DOHH2 (cell line): ENCODE results near the gene SLC2A10.

Experiments
- H3F3A ChIP-seq: fragments of 200-600 bp; sonication (generic), shearing (Covaris generic); 2 replicates; pipeline ENCODE4 v1.6.0; 2016; ENCODE audit warnings: antibody characterized with exemption, mild to moderate bottlenecking; ENCODE audit not compliant: control insufficient read depth, insufficient read depth
- H3K27ac ChIP-seq: fragments of 200-600 bp; sonication (generic); 2 replicates; pipeline ENCODE4 v1.5.1; 2014; ENCODE audit warnings: low read depth, mild to moderate bottlenecking, low read length, moderate library complexity
- H3K27me3 ChIP-seq: fragments of 200-600 bp; sonication (generic); 2 replicates; pipeline ENCODE4 v1.6.1; 2014; ENCODE audit warnings: mild to moderate bottlenecking, low read length, mixed read lengths; ENCODE audit not compliant: control insufficient read depth
- H3K36me3 ChIP-seq: fragments of 200-600 bp; sonication (generic); 2 replicates; pipeline ENCODE4 v1.6.1; 2014; ENCODE audit warnings: mild to moderate bottlenecking, low read length, moderate library complexity, mixed read lengths; ENCODE audit not compliant: control insufficient read depth
- H3K4me1 ChIP-seq: fragments of 200-600 bp; sonication (generic); 2 replicates; pipeline ENCODE4 v1.6.1; 2014; ENCODE audit warnings: mild to moderate bottlenecking, low read length, mixed read lengths; ENCODE audit not compliant: control insufficient read depth
- H3K4me2 ChIP-seq: fragments of 200-600 bp; sonication (generic); 2 replicates; pipeline ENCODE4 v1.6.0; 2014; ENCODE audit warnings: mild to moderate bottlenecking, low read length, moderate library complexity
- H3K4me3 ChIP-seq: fragments of 200-600 bp; sonication (generic); 2 replicates; pipeline ENCODE4 v1.5.1; 2014; ENCODE audit warnings: mild to moderate bottlenecking, low read length, mixed read lengths
- H3K79me2 ChIP-seq: fragments of 200-600 bp; sonication (generic); 2 replicates; pipeline ENCODE4 v1.6.1; 2014; ENCODE audit warnings: mild to moderate bottlenecking, low read length, mixed read lengths; ENCODE audit not compliant: control insufficient read depth
- H3K9me2 ChIP-seq: fragments of 200-600 bp; sonication (generic); replicated peaks from 2 replicates; pipeline ENCODE4 v1.6.1; 2014; ENCODE audit warnings: mild to moderate bottlenecking, low read length, mixed read lengths; ENCODE audit not compliant: control insufficient read depth
- H3K9me3 ChIP-seq: fragments of 200-600 bp; sonication (generic); 2 replicates; pipeline ENCODE4 v1.6.1; 2014; ENCODE audit warnings: antibody characterized with exemption, low read length, mixed read lengths; ENCODE audit not compliant: control insufficient read depth, insufficient read depth
- H4K20me1 ChIP-seq: fragments of 200-600 bp; sonication (generic); 2 replicates; pipeline ENCODE4 v1.6.0; 2014; ENCODE audit warnings: low read depth, mild to moderate bottlenecking, antibody characterized with exemption, low read length, moderate library complexity; ENCODE audit not compliant: control insufficient read depth, insufficient read depth
- EZH2phosphoT487 ChIP-seq: fragments of 200-600 bp; sonication (generic); IDR thresholded peaks from 2 replicates; pipeline ENCODE4 v1.6.1; 2017; ENCODE audit warnings: borderline replicate concordance, mild to moderate bottlenecking, antibody characterized with exemption, low read length, moderate library complexity, mixed read lengths
- TF ChIP-seq, protein P1 (sequence below): fragments of 200-600 bp; sonication (generic); IDR thresholded peaks from one replicate; pipeline ENCODE4 v1.5.1; 2014; ENCODE audit warnings: antibody characterized with exemption, mild to moderate bottlenecking, low read depth, low read length; ENCODE audit not compliant: poor library complexity, severe bottlenecking

Gene SLC2A10

GRCh38 chr20:46720019-46720418 lies 10.6 kb downstream of the SLC2A10 start:
- no peak for TF ChIP-seq EZH2phosphoT487
- TF ChIP-seq, protein P1, sequence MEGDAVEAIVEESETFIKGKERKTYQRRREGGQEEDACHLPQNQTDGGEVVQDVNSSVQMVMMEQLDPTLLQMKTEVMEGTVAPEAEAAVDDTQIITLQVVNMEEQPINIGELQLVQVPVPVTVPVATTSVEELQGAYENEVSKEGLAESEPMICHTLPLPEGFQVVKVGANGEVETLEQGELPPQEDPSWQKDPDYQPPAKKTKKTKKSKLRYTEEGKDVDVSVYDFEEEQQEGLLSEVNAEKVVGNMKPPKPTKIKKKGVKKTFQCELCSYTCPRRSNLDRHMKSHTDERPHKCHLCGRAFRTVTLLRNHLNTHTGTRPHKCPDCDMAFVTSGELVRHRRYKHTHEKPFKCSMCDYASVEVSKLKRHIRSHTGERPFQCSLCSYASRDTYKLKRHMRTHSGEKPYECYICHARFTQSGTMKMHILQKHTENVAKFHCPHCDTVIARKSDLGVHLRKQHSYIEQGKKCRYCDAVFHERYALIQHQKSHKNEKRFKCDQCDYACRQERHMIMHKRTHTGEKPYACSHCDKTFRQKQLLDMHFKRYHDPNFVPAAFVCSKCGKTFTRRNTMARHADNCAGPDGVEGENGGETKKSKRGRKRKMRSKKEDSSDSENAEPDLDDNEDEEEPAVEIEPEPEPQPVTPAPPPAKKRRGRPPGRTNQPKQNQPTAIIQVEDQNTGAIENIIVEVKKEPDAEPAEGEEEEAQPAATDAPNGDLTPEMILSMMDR: no peak
- H3K4me2 ChIP-seq: no peak overlapping the region
- no peaks in the 10 kb centered on the region for H3K9me2 ChIP-seq
- no peak overlapping the region for H3K4me3 ChIP-seq
- H4K20me1 ChIP-seq: no peaks in the 10 kb centered on the region
- no peaks in the 10 kb centered on the region for H3K4me1 ChIP-seq
- no peaks in the 10 kb centered on the region for H3F3A ChIP-seq
- H3K36me3 ChIP-seq: no peaks in the 10 kb centered on the region
- peaks cover 8% of the 10 kb centered on the region; the same call in 1 of the 2 replicates for H3K27me3 ChIP-seq
- no peaks in the 10 kb centered on the region for H3K79me2 ChIP-seq
- no peaks in the 10 kb centered on the region for H3K9me3 ChIP-seq
- no peak overlapping the region for H3K27ac ChIP-seq

DNA sequence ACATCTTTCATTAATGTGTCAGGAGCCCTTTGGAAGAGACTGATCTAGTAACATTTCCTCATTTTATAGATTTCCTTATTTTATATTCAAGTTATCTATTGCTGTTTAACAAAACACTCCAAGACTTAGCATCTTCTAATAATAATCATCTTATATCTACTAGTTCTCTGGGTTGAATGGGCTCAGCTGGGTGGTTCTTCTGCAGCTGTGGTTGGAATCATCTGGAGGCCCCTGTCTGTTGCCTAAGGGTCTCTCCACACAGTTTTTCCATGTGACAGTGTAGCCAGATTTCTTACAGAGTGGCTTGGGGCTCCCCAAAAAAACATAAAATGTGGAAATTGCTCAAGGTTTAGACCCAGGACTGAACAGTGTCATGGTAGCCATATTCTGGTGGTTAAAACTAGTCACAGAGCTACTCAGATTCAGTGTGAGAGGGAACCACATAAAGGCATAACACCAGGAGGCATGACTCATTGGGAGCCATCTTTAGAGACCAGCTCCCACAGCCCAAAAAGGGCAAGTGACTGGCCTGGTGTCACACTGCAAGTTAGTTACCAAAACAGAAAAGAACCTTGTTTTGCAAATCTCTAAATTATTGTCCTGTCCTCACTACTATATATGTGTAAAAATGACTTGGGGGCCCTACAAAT lies 11.5 kb downstream of the SLC2A10 start:
- TF ChIP-seq, protein P1: no peak
- no peak for TF ChIP-seq EZH2phosphoT487
- no peaks in the 10 kb centered on the region for H3K4me1 ChIP-seq

DNA sequence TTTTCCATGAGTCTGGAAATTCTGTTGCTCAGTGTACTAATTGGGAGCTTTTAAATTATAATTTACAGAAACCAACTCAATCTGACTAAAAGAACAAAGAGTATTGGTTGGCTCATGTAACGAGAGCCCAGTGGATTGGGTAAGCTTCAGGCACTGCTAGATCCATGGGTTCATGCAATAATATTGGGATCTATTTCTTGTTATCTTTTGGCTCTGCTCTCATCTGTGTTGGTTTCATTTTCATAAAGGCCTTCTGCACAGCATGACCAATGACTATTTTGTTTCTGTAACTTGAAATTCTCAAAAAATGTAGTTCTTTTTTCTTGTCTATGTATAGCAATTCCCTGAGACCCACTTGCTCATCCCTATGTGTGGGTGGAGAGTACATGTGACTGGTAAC lies 12.0 kb downstream of the SLC2A10 start:
- no peaks in the 10 kb centered on the region for H3K36me3 ChIP-seq
- no peak overlapping the region for H3K4me3 ChIP-seq
- TF ChIP-seq EZH2phosphoT487: no peak
- TF ChIP-seq, protein P1: no peak
- H3K4me1 ChIP-seq: no peaks in the 10 kb centered on the region
- no peaks in the 10 kb centered on the region for H3F3A ChIP-seq
- H4K20me1 ChIP-seq: no peaks in the 10 kb centered on the region
- H3K9me2 ChIP-seq: no peaks in the 10 kb centered on the region
- H3K4me2 ChIP-seq: no peak overlapping the region
- H3K9me3 ChIP-seq: no peaks in the 10 kb centered on the region
- H3K27ac ChIP-seq: no peak overlapping the region
- H3K27me3 ChIP-seq: peaks cover 8% of the 10 kb centered on the region; the same call in 1 of the 2 replicates
- no peaks in the 10 kb centered on the region for H3K79me2 ChIP-seq

More for the DNA sequence above, 11.5 kb downstream of the SLC2A10 start:
- peaks cover 8% of the 10 kb centered on the region; the same call in 1 of the 2 replicates for H3K27me3 ChIP-seq
- H3K4me3 ChIP-seq: no peak overlapping the region
- H3K9me2 ChIP-seq: no peaks in the 10 kb centered on the region
- H3K27ac ChIP-seq: no peak overlapping the region
- no peaks in the 10 kb centered on the region for H4K20me1 ChIP-seq
- H3K79me2 ChIP-seq: no peaks in the 10 kb centered on the region
- H3F3A ChIP-seq: no peaks in the 10 kb centered on the region
- H3K36me3 ChIP-seq: no peaks in the 10 kb centered on the region
- no peak overlapping the region for H3K4me2 ChIP-seq
- no peaks in the 10 kb centered on the region for H3K9me3 ChIP-seq
